GM19035 (cell line): ENCODE results near the gene NRXN2.
"Not testable (repeated sequence)": the region's sequence is repeated elsewhere in the genome, so short reads cannot be mapped to it uniquely, and the experiment has no call there.

Source experiments
- ATAC-seq: cut with Tn5 transposase; IDR thresholded peaks from one replicate; pipeline ENCODE4 v1.9.1; 2021; ENCODE audit not compliant: unreplicated experiment

The NRXN2 gene

GRCh38 chr11:64608636-64609035 lies 114.4 kb downstream of the NRXN2 start:
- ATAC-seq: no peak

DNA sequence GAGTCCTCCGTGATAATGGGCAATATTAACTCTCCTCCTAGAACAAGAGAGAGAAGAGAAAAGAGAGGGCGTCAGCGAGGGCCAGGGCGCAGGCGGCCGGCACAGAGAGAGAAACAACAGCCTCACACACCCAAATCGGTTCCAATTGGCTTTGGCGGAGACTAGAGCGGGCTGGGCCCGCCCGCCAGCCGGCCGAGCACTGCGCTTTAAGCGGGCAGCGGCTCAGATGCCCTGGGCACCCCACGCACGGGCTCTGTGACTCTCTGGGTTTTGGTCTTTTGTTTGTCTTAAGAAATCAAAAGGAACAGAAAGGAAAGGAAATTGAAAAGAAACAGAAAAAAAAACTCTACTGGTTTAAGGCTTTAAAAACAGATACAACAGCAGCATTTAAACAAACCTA lies 115.0 kb downstream of the NRXN2 start:
- no peak for ATAC-seq

DNA sequence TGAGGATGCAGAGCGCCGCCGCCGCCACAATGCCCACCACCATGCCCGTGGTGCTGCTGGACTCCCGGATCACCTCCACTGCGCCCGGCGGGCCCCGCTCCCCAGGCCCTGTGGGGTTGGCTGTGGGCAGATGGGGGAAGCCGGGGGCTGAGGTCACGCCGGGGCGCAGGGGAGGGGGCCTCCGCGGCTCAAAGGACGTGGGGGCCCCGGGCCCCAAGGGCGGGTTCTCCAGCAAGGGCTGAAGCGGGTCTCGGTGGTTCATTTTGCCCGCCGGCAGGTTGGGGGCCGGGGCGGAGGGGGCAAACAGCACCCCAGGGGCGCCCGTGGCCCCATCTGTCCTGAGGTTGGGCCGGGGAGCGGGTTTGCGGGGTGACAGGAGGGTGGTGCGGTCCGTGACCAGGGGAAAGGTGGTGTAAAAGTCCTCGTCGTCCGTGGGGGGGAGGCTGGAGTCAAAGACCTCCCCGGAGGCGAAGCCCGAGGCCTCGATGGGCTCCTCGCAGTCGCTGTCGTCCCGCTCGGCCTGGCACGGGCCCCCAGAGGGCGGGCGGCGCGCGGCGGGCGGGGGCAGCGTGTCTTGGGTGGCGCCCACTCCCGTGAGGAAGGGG lies 115.5 kb downstream of the NRXN2 start:
- ATAC-seq: no peak

DNA sequence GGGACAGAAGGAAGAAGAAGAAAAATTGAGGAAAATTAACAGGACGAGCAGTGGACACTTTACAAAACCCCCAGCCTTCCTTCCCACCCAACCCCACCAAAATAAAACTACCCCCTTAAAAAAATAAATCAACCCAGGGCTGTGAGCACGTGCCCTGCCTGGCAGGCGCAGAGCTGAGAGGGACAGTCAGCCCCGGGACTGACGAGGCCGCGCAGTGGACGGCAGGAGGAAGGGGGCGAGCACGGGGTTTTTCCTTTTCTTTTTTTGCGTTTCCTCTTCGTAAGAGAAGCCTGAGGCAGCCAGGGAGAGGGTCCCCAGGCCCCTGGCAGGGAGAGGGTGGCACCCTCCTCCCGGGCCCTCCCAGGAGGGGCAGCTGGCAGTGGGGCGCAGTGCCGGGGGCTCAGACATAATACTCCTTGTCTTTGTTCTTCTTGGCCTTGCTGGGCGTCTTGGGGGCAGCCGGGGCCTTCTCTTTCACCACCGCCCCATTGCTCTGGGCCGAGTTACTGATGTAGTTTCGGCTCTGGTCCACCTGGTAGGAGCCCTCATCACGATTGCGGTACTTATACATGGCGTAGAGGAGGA lies 116.1 kb downstream of the NRXN2 start:
- ATAC-seq: no peak

- ATAC-seq: no peak
These were observed 117.1 kb downstream of the NRXN2 start for GRCh38 chr11:64605656-64606585.

- no peak for ATAC-seq
These were observed 117.8 kb downstream of the NRXN2 start for GRCh38 chr11:64605244-64605560.

- ATAC-seq: no peak
These were observed 118.3 kb downstream of the NRXN2 start for GRCh38 chr11:64604458-64605243.

GRCh38 chr11:64603411-64604110 lies 119.4 kb downstream of the NRXN2 start:
- ATAC-seq: no peak

- ATAC-seq: no peak
These were observed 120.4 kb downstream of the NRXN2 start for GRCh38 chr11:64602466-64603070.

- ATAC-seq: no peak
These were observed 121.2 kb downstream of the NRXN2 start for GRCh38 chr11:64601605-64602465.

- ATAC-seq: no peak
These were observed 122.6 kb downstream of the NRXN2 start for GRCh38 chr11:64600281-64600992.

GRCh38 chr11:64599698-64600211 lies 123.2 kb downstream of the NRXN2 start:
- no peak for ATAC-seq

DNA sequence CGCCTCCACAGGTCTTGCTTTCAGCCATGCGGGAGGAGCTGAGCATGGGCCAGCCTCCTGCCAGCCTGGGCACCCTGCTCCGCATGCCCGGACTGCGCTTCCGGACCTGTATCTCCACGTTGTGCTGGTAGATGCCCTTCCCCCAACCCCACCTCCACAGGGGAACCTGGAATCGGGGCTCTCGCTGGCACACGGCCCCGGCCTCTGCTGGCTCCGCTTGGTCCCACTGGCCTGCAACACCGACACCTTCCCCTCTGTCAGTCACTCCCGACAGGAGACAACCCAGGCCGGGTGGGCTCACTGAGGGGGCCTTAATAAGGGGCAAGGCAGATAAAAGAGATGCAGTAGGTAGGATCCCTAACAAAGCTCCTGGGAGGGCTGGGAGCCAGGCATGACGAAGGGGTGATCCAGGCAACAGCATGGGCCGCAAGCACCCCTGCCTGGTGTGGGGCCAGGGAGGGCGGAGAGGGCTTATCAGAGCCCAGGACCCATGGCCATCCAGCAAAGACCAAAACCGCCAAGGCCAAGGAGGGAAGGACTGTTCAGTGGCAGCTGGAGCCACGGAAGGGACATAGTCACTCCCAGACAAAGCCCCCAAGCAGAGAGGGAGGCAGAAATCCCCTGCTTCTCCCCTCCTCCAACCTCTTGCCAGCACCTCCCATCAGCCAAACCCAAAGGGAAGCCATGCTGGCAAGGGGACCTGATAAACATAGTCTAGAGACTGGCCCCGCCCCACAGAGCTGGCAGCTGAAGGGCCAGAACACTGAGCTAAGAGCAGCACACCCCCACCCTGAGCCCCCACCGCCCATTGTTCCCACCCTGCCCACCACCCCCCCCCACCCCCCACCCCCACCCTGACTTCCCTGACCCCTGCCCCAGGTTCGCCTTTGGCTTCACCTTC lies 124.0 kb downstream of the NRXN2 start:
- no peak for ATAC-seq

DNA sequence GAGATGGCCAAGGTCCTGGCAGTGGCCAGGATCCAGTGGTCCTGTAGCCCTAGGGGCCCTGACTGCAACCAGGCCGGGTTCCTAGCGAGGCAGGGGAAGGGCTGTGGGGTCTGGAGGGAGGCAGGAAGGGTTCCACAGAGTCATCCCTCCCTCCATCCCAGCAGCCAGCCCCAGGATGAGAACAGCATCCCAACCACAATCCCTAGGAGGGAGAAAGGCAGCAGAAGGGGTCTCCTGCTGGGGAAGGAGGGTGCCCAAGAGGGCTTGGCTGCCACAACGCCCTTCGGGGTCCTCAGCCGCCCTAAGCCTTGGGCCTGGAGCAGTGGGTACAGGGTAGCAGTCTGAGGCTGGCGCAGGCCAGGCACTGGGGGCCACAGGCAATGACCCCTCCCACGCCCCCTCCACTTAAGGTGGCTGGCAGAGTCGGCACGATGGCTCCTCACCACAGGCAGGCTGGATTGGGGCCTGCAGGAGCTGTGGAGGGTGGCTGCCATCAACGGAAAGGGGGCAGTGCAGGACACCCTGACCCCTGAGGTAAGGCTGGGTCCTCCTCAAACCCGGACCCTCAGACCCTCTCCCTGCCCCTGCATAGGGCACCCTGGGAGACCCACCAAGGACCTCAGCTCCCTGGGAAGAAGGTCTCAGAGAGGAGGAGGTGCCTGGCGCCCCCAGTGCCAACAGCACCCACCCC lies 124.7 kb downstream of the NRXN2 start:
- ATAC-seq: no peak

- ATAC-seq: no peak
These were observed 125.3 kb downstream of the NRXN2 start for GRCh38 chr11:64597671-64598101.

DNA sequence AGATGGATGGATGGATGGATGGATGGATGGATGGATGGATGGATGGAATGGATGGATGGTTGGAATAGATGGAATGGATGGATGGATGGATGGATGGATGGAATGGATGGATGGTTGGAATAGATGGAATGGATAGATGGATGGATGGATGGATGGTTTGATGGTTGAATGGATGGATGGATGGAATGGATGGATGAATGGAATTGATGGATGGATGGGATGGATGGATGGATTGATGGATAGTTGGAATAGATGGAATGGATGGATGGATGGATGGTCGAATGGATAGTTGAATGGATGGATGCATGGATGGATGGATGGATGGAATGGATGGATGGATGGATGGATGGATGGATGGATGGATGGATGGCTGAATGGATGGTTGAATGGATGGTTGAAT lies 127.1 kb downstream of the NRXN2 start:
- not testable (repeated sequence) for ATAC-seq
